Esophagus squamous epithelium (tissue), 4 donors: ENCODE data around the gene NCOR1.

ENCODE experiments used
- CTCF ChIP-seq, 6 experiments: fragments of 450-650 bp in 4 of 6; fragments of 200-600 bp in 2 of 6; sonication (generic) in 2 of 6; IDR thresholded peaks; one replicate each; pipeline ENCODE4 v1.5.1; 2016 to 2019; ENCODE audit warnings: antibody characterized with exemption in 6 of 6, mild to moderate bottlenecking in 4 of 6, moderate library complexity in 4 of 6
- POLR2A ChIP-seq, 4 donors: fragments of 450-650 bp; IDR thresholded peaks; one replicate each; pipeline ENCODE4 v1.6.1; 2017; ENCODE audit warnings: antibody characterized with exemption in 4 of 4, mild to moderate bottlenecking in 4 of 4, moderate library complexity in 3 of 4

DNA sequence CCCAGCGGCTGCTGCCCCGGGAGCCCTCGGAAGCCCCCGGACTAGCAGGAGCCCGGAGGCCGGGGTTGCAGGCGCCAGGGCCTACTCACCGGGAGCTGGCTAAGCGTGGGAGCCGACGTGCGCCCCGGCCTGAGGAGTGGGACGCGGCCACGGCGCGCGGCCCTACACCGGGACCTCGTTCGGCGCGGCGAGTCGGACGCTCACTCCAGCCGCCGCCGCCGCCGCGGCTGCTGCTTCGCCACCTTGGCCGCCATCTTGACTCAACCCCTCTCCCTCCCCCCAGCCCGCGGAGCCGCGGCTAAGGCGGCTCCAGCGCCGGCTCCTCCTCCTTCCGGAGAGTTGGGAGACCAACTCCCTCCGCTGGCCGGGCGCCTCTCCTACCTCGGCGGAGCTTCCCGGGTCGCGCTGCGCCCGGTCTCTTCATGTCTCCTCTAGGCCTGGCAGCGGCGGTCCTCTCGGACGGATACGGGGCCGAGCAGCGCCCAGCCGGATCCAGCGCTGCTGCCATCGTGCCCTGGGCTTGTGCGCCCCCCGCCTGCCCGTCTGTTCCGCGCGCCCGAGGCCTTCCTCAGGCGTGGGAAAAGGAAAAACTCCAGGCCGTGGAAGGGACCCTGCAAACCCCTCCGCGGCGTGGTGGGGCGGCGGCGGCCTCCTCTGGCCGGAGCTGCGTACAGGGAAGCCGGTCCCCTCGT, at the start of gene NCOR1:
- peak in 3 of 6 experiments; percentile 4 to 36 (median 19) for TF ChIP-seq CTCF (IDR thresholded peaks at IDR 0.05)
- peak in 2 of 4 donors; percentile 76 to 89 for TF ChIP-seq POLR2A (IDR thresholded peaks at IDR 0.05)
